HG03045 (cell line): ENCODE results near the gene MATN1.
A peak's percentile ranks its signal among the peaks of the same experiment; 100 is the strongest.

Source experiments
- ATAC-seq: cut with Tn5 transposase; IDR thresholded peaks from one replicate; pipeline ENCODE4 v1.9.1; 2021; ENCODE audit warnings: mild to moderate bottlenecking, moderate library complexity; ENCODE audit not compliant: unreplicated experiment

MATN1 gene

DNA sequence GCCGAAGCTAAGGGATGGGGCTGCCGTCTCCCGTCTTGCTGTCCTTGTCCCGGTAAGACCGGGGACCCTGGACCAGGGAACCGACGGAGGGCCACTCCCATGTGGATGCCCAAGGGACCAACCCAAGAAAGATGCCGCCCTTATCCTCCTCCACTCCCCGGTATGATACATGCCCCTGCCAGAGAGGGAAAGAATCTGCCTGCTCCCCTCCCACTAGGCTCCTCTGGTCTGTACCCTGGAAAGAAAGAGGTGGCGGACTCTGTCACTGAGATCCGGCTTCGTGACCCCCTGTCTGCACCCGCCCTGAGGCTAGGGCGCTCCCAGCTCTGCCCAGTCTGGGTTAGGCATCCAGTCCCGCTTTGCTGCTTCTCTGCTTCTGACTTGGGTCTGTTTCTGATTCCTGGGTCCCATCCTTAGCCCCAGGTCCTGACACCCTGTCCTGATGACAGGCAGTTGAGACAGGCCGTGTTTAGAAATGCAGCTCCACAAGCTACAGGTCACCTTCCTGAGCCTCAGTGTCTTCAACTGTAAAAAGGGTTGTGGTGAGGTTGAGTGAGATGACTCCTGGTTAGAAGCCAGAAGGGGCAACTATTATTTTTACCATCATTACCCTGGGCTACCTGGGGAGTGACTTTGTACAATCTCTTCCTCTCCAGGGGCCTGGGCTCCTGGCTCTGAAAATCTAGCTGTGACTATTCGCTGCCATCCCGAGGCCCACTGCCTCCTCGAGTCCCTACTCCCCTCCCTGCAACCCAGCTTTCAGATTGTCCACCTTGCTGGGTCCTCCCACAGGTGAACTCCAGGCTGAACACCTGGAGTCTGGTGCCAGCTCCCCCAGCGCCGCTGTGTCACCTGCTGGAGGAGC, 3.7 kb downstream of the MATN1 start:
- no peak for ATAC-seq

DNA sequence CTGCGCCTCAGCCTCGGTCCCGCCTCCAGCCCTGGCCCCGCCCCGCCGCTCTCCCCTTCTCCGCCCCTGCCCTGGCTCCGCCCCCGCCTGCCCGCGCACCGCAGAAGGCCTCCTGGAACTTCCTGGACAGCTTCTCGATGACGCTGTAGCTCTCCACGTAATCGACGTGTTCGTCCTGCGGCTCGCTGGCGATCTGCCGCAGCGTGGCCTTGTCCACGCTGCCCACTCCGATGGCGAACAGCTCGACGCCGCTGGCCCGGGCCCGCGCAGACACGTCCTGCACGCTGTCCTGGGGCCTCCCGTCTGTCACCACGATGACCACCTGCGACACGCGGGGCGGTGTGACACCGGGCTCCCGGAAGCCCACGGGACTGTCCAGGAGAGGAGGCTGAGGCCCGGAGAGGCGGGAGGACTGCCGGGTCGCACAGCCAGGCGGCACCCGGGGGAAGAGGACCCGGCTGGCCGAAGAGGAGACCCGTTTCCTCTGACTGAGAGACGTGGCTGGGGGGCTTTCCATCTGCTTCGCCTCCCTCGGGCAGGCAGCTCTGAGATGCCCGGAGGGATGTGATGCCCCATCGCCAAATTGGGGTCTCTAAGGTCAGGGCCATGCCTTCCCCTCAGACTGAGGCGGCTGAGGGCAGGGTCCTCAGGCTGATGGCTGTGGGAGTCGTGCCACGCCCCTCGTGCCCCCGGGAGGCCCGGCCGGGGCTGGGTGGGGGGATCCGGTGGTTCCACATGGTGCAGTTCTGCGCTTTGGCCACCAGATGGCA, 4.6 kb downstream of the MATN1 start:
- ATAC-seq, result peak; percentile 49

DNA sequence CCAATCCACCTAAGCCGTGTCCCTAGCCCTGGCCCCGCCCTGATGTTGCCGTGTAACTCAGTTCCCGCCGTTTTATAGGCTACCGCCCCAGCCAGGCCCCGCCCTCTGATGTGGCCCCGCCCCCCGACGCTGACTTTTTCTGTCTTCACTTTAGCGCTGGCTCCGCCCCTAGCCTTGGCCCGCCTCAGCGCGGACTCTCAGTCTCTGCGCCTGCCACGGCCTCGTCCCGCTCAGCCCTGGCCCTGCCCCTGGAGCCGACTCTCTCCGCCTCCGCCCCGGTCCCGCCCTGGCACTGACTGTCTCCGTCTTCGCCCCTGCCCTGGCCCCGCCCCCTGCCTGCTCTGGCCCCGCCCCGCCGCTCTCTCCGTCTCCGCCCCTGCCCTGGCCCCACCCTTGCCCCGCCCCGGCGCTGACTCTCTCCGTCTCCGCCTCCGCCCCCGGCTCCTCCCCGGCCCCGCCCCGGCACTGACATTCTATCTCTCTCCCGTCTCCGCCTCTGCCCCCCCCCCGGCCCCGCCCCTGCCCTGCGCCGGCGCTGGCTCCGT, 5.2 kb downstream of the MATN1 start:
- ATAC-seq, result peak; percentile 82

DNA sequence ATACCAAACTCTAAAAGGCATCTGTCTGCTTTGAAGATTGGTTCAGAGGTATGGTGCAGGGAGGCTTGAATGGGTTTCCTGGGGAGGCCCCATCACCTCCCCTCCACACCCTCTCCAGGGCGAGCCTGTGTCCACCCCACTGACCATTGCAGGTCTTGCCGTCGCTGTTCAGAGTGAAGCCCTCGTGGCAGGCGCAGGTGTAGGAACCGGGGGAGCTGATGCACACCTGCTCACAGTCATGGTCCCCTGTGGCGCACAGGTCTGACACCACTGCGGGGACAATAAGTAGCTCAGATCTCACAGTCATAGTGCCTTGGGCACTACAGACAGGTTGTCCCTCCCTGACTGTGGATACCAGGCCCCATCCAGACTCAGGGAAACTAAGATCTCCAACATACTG, 6.7 kb downstream of the MATN1 start:
- ATAC-seq, result no peak

DNA sequence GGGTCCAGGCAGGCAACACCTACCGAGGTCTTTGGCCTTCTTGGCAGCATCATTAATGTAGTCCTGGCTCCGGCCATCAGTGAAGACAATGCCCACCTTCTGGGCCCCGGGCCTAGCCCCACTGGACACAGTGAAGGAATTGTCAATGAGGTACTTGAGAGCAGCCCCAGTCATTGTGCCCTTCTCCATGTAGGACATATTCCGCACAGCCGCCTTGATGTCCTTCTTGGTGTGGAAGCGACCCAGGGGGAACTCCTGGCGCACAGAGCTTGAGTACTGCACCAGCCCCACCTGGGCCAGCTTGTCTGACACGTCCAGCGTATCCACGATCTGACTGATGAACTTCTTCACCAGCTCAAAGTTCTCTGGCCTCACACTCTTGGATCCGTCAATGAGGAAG, 7.5 kb downstream of the MATN1 start:
- ATAC-seq, result no peak

DNA sequence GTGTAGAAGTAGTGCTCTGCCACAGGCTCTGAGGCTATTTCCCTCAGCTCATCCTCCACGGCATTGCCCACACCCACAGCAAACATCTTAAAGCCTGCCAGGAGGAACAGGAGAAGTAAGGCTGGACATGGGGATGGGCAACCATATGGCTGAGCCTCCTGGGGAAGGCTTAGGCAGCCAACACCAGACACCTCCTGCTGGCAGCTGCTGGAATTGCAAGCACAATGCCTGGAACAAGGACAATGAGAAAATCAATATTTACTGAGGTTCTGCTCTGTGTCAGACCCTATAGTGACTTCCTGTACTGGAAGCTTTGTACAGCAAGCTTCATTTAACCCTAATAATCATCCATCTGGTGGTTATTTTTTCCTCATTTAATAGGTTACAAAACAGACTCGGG, 8.2 kb downstream of the MATN1 start:
- no peak for ATAC-seq

DNA sequence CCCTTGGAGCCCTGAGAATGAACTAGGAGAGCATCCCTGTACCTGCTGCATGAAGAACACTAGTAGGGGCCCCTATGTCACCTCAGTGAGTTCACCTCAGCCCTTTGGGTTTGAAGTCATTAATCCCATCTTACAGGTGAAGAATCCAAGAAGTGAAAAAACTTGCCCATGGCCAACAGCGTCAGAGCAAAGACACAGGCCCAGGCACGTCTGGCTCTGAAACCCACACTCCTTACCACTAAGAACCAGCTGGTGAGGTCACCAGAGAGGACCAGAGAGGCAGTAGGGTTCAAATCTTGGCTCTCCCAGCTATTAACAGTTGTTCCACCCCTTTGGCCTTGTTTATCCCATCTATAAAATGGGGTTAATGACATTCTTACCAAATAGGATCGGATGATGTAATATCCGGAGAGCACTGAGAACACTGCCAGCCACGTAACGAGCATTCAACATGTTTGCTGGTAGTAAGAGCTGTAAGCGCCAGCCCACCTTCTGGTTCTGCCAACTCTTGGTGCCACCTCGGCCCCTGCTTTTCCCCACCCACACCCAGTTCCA, 8.8 kb downstream of the MATN1 start:
- no peak for ATAC-seq

DNA sequence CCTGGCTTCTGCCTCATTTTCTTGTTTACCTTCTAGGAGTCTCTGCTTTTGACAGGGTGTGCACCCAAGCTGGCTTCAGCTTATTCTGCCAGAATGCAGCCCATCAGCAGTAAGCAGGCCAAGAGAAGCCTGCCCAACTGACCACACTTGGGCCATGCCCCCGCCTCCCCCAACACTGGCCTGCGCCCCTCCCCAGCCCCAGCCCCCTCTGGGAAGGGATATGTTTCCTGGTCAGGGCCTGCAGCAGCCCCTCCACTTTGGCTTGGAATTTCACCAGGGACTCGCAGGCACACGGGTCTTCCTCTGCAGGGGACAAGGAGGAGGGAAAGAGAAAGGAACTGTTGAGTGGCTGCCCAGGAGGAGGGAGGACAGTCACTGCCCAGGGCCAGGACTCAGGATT, 9.4 kb downstream of the MATN1 start:
- ATAC-seq, result no peak

DNA sequence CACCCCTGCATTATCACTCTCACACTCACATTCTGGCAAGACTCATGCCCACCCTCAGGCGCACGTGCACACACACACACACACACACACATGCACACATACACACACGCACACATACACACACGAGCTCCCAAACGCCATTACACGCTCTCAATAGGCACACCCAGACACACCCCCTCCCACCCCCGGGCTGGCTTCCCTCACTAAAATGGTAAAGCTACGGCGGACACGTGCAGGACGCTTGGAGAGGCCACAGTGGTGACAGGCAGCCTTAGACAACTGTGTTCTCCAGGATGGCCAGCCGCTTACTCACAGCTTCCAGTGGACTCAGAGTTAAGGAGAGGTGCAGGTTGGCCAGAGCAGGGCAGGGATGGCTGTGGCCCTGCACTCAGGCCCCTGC, 10.1 kb downstream of the MATN1 start:
- ATAC-seq, result no peak

DNA sequence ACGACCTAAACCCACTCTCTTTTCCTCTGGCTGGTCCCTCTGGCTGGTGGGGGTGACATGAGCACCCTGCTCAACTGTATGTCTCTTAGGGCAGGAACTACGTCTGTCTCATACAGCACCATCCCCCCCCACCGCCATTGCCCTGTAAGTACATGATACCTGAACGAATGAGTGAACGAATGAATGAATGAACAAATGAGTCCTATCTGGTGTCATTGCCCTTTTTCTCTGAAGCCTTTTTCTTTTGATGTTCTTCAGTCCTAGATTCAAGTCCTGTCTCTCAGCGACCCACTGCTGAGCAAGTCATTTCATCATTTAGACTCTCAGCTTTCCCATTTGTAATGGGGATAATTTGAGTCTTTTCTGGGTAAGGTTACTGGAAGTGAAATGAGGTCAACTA, 10.8 kb downstream of the MATN1 start:
- ATAC-seq, result no peak

DNA sequence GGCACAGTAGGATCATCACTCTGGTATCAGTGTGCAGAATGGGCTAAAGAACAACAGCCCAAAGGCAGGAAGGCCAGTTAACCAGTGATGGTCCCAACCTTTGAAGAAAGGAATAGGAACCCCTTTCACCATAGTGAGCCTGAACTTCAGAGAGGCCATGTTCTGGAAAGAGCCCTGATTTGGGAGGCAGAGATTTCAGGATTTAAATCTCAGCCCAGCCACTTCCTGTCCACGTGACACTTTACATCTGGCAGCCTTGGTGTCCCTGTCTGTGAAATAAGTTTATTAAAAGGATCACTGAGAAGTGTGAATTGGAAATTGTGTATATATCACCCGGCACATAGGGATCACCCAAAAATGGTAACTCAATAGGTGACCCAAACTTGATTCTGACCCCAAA, 13.0 kb downstream of the MATN1 start:
- no peak for ATAC-seq

DNA sequence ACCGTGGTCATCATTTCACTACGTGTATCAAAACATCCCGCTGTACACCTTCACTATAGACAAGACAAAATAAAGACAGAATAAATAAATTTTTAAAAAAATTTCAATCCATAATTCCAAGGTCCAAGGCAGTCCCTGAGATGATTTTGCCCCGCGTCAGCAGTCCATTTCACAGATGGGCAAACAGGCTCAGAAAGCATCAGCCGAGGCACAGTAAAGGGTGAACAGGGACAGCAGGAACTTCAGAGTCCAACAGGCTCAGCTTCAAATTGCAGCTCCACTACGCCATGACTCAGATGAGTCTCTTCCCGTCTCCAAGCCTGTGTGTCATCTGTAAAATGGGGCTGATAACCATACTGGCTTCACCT, 15.0 kb downstream of the MATN1 start:
- no peak for ATAC-seq

DNA sequence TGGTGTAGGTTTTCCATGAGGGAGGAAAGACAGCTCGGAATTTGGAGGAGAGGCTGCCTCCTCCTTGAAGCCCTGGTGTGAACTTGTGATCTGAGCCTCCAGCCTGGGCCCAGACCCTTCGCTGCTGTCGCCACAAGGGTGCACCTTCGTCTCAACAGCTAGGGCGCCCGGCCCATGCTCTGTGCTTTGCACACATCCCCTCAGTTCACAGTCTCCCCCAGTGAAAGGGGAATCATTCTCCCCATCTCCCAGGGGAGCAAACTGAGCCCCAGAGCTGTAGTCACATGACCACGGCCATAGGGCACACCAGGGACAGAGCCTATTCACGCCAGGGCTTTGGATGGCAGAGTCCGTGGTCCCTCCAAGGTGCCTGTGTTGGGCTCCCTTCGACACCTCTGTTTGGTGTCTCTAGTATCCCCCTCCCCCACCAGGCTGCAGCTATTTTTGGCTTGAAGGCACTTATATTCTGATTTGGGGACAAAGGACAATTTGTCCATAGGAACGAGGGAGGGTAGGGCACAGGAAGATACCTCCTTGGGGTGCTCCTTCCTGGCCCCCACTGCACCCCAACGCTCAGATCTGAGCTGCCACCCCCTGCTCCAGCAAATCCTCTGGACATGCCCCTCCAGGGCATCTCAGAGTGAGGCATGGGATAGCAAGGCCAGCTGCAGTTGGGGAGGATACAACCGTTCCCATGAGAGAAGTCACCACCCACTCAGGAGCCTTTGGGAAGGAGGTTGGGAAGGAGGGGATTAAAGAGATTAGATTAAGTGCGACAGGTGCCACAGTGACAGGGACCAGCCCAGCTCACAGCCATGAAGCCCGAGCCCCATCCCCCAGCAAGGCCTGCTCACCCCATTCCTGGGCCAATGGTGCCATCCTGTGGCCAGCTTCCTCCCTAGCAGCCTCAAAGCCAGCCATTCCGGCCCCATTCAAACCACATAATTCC, 15.7 kb downstream of the MATN1 start:
- ATAC-seq, result no peak

DNA sequence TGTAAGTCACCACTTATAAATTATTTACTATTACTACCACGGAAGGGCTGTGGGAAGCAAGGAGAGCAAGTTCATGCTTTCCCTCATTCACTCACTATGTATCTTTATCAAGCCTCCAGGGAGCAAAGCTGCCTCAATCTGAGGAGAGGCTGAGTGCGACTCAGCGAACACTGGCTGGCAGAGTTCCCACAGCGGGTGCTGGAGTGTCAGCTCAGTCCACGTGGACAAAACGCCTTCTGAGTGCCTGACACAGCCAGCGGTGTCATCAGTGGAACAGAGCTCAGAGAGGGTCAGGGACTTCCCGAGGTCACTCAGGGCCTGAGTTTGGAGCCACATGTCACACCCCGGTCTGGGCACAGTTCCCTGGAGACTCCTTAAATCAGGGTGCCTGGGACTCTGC, 16.9 kb downstream of the MATN1 start:
- ATAC-seq, result no peak

DNA sequence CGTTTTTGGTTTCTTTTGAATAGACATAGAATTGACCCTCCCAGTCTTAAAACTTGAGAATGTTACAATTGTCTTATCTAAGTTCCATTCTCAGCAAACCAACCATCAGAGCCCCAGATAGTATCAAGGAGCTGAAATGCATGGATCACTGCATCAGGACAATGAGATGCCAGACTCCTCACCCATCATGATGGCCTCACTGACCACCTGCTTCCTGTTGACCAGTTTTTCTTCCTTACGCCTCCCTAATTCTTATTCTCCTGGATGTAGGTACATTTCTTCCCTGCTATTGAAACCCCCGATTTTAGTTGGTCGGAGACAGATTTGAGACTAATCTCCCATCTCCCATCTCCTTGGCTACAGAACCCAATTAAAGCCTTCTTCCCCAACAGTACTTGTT, 17.7 kb downstream of the MATN1 start:
- no peak for ATAC-seq

DNA sequence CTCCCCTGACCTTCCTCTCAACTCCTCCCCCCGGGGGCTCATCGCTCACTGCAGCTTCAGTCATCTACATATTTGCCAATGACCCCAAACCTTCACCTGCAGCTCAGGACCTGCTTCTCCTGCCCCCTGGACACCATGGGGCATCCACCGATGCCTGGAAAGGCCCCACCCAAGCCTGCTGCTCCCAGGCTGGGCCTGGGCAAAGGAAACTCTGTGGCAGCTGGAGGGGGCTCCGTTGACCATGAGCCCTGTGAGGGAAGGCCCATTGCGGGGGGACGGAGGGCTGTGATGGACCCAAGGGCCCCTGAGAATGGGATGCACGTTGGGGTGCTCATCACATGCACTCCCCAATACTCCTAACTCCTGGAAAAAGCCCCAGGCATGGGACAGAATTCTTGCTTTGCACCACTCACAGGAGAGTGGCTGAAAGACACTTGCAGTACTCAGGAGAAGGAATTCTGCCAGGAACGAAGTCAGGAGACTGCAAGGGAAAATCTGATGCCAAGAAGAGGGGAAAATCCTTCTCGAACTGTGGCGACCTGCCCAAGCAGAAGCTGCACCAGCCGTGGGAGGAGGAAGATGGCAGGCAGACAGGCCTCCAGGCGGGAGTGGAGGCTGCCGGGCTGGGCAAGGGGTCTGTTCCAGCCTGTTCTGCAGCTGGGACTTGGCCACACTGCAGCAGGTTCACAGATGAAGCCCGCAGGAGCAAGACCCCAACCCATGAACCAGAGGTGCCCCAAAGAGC, 18.4 kb downstream of the MATN1 start:
- ATAC-seq, result no peak

DNA sequence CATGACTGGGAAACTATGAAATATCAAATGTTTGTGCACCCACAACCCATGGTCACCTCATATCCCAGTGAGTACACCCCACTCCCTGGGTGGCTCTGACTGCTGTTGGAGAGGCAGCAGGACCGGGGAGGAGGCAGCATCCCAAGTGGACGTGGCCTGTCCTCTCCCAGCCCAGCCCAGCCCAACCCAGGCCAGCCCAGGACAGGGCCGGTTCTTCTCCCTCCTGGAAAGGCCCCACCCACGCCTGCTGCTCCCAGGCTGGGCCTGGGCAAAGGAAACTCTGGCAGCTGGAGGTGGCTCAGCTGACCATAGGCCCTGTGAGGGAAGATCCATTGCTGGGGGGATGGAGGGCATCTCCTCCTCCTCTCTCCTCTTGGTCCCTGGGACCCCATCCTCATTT, 19.1 kb downstream of the MATN1 start:
- ATAC-seq, result no peak

DNA sequence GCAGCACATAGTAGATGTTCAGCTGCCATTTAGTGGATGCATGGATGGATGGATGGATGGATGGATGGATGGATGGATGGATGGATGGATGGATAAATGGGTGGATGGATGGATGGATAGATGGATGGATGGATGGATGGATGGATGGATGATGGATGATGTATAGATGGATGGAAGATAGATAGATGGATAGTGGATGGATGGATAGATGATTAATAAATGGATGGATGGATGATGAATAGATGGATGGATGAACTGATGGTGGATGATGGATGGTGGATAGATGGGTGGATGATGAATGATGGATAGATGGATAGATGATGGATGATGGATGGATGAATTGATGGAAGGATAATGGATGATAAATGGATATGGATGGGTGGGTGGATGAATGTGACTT, 20.6 kb downstream of the MATN1 start:
- no peak for ATAC-seq

DNA sequence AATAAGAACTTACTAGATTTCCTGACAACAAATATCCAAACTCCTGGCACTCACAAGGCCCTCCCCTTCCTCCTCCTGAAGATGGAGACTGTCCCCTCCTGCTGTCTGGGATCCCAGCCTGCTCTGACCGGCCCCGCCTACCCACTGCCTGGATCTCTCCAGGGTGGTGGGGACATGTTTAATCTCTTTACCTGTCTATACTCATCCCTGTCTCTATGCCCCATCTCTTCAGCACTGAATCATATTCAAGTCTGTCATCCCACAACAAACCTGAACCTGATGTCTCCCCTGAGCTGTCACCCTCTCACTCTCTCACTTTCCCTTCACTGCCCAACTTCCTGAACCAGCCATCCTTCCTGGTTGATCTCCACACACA, 22.1 kb downstream of the MATN1 start:
- no peak for ATAC-seq
